ENCODE data around the gene B3GAT1.

The B3GAT1 gene

DNA sequence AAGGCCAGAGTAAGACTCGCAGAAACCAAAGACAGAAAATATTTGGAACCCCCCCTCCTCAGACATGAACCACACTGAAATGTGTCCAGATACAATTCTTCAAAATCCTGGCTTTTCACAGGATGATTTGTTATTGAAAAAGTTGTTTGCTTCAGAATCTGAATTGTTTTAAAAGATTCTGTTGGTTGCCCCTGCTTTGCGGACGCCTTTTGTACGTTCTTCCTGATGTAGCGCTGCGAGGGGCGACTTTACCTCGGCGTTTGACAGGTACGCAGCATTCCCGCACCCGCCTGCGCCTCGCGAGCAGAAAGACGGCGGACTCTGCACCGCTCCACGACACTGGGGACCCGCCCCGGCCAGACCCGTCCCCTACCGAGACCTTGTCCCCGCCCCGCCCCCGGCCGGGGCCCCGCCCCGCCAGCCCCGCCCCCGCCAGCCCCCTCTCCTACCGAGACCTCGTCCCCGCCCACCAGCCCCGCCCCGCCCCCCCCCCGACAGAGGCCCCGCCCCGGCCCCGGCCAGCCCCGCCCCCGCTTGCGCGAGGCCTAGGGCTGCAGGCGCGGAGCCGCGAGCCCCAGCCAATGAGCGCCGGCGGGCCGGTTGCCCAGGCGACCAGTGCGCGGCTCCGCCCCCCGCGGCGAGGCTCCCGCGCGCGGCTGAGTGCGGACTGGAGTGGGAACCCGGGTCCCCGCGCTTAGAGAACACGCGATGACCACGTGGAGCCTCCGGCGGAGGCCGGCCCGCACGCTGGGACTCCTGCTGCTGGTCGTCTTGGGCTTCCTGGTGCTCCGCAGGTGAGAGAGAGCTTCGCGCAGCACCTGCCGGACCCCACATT lies 80.5 kb downstream of the B3GAT1 start, which contains the start of gene GLB1L2:
GLB1L2 (plus strand) TSS at position 635 of the 835 bp plus-strand sequence; CDS start at position 709, 74 bp downstream.
- in situ Hi-C loops (cut with MboI; ENCODE audit: low sequenced_read_pairs, unreplicated experiment): no loop called here
- TF ChIP-seq, protein P1, sequence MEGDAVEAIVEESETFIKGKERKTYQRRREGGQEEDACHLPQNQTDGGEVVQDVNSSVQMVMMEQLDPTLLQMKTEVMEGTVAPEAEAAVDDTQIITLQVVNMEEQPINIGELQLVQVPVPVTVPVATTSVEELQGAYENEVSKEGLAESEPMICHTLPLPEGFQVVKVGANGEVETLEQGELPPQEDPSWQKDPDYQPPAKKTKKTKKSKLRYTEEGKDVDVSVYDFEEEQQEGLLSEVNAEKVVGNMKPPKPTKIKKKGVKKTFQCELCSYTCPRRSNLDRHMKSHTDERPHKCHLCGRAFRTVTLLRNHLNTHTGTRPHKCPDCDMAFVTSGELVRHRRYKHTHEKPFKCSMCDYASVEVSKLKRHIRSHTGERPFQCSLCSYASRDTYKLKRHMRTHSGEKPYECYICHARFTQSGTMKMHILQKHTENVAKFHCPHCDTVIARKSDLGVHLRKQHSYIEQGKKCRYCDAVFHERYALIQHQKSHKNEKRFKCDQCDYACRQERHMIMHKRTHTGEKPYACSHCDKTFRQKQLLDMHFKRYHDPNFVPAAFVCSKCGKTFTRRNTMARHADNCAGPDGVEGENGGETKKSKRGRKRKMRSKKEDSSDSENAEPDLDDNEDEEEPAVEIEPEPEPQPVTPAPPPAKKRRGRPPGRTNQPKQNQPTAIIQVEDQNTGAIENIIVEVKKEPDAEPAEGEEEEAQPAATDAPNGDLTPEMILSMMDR (IDR thresholded peaks at IDR 0.05; ENCODE audit: borderline replicate concordance, control extremely low read depth, extremely low read depth, insufficient read depth, missing control alignments): no peak
- peak; percentile 96 for DNase-seq (ENCODE audit: low spot score)

DNA sequence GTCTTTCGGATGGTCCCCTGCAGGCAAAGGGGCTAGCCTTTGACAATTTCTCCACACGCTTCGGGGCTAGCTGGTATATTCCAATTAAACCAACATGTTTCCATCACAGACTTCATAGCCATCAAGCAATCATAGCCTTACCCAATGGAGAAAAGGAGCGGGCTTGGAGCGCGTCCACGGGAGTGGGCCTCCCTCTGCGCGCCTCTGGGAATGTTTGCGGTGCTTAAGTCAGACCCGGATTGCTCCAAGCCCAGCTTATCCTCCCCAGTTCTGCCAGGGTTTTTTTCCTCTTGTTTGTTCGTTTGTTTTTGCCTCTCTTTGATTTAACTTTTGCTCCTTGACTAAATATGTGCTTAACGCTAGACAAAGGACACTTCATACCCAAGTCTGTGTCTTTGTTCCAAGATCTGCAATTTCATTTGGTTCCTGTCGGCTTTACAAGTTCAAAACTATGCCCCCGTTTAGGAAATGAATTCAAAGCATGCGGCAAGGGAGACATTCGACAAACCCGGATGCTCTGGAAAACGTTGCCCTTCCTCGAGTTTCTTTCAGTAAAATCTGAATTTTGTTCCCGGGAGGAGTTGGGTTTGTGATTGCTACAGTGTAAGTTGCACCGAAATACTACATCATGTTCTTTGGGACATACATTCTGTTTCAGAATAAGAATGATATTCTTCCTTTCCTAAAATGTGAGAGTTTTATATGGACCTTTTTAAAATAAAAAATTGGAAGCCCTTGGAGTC lies 81.3 kb downstream of the B3GAT1 start:
- TF ChIP-seq, protein P1 (IDR thresholded peaks at IDR 0.05; ENCODE audit: borderline replicate concordance, control extremely low read depth, extremely low read depth, insufficient read depth, missing control alignments): no peak
- no peak for DNase-seq (ENCODE audit: low spot score)
- in situ Hi-C loops (cut with MboI; ENCODE audit: low sequenced_read_pairs, unreplicated experiment): no loop called here

Measured in GM13976 (cell line).